ENCODE measurements around the gene KLF1.

Gene KLF1

DNA sequence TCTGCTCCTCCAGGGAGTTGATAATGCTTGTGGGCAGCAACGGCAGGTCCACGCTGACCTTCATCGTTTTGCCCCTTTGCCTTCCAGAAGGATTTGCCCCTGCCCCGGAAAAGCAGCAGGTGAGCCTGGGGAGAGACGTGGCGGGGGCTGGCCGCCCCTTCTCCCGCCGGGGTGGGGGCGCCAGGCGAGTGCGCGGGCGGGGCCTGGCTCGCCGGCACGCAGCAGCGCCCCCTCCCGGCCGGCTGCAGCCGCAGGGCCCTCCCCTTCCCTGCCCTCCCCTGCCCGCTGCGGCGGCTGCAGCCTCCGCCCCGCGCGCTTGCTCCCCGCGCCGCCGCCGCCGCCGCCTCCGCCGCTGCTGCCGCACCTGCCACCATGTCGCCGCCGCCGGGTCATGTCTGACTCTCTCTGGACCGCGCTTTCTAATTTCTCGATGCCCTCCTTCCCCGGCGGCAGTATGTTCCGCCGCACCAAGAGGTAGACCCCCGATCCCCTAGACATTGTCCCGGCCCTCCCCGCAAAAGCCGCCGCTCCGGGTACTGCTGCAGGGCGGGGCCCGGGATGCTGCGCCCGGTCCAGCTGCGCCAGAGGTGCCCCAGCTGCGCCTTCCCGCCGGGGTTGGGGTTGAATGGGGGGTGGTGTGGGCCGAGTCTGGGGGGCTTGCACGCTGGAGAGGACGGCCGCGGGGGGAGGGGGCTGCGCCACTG is 48.7 kb downstream of the KLF1 start, which contains the start of gene MAST1:
Gene MAST1 (plus strand): TSS at position 334 of the 704 bp plus-strand sequence. CDS start 58 bp downstream, at position 392.
- Histone ChIP-seq H4K8ac (ENCODE audit: low read depth, low read length) (no peak within 1 kb of the TSS), H3K79me1 (ENCODE audit: low read depth, low read length) (no peaks in the 10 kb centered on the region), H2BK5ac (ENCODE audit: low read length) (no peak within 1 kb of the TSS), H3K9ac (ENCODE audit: low read depth, low read length, poor library complexity) (peak within 1 kb of the TSS; percentile 78), H3K9me3 (replicated peaks in 1 of 2; ENCODE audit: control insufficient read depth in 2 of 2, insufficient read depth in 1 of 2, low read depth in 1 of 2, low read length in 2 of 2) (no peaks in the 10 kb centered on the region), H3K4ac (ENCODE audit: low read length) (no peak within 1 kb of the TSS), H3K23ac (ENCODE audit: low read depth, low read length, poor library complexity) (peak within 1 kb of the TSS; percentile 32), H3K4me1 (ENCODE audit: control insufficient read depth in 2 of 2, insufficient read depth in 1 of 2, low read depth in 1 of 2, low read length in 2 of 2) (peaks cover 10 to 22% of the 10 kb centered on the region in 2 donors), H3K36me3 (replicated peaks in 1 of 2; ENCODE audit: control insufficient read depth in 2 of 2, insufficient read depth in 2 of 2, low read length in 2 of 2) (peaks cover 0 to 3% of the 10 kb centered on the region in 2 donors), H3K4me2 (ENCODE audit: insufficient read depth, low read length, poor library complexity, severe bottlenecking) (peak within 1 kb of the TSS; percentile 88), H3K27ac (replicated peaks; ENCODE audit: low read length) (no peak within 1 kb of the TSS), H2AK5ac (ENCODE audit: low read depth, low read length) (no peak within 1 kb of the TSS), H4K91ac (ENCODE audit: low read depth, low read length, poor library complexity) (no peak within 1 kb of the TSS), H2BK15ac (ENCODE audit: low read length) (peak within 1 kb of the TSS; percentile 62), H2BK12ac (ENCODE audit: low read length) (no peak within 1 kb of the TSS), H2AFZ (ENCODE audit: low read length) (peak within 1 kb of the TSS; percentile 98), H3K4me3 (ENCODE audit: low read length in 2 of 2) (peak within 1 kb of the TSS; percentile 68 to 86), H2BK120ac (ENCODE audit: low read depth, low read length) (no peak within 1 kb of the TSS), H3K27me3 (ENCODE audit: control insufficient read depth in 3 of 3, insufficient read depth in 3 of 3, low read depth in 1 of 3, low read length in 3 of 3) (peaks cover 12 to 31% (median 30%) of the 10 kb centered on the region in 3 experiments), H3K18ac (ENCODE audit: low read length) (peak within 1 kb of the TSS; percentile 85), H3K14ac (ENCODE audit: low read length) (no peak within 1 kb of the TSS)
- no peak for DNase-seq (ENCODE audit: low spot score)
- WGBS, 2 donors (ENCODE audit: extremely low coverage in 2 of 2, insufficient read length in 2 of 2, insufficient replicate concordance in 1 of 2) = no CpG with 5 or more reads among the region's 69 CpGs

DNA sequence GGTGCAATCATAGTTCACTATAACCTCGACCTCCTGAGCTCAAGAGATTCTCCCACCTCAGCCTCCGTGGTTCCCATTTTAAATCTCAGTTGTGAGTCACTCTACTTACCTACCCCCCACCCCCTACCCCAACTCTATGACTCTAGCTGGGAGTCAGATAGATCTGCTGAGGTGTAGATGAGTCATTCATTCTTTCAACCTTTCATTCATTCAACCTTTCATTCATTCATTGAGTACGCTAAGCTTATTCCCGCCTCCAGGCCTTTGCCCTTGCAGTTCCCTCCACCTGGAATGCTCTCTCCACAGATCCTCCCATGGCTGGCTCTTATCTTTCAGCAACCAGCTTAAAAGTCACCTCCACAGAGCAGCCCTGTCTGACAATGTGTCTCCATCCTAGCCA is 49.8 kb downstream of the KLF1 start:
- Histone ChIP-seq H3K27ac (replicated peaks; ENCODE audit: low read length) (no peak overlapping the region), H3K14ac (ENCODE audit: low read length) (no peak overlapping the region), H3K79me1 (ENCODE audit: low read depth, low read length) (no peaks in the 10 kb centered on the region), H2BK15ac (ENCODE audit: low read length) (no peak overlapping the region), H2BK120ac (ENCODE audit: low read depth, low read length) (no peak overlapping the region), H2BK5ac (ENCODE audit: low read length) (no peak overlapping the region), H3K9me3 (replicated peaks in 1 of 2; ENCODE audit: control insufficient read depth in 2 of 2, insufficient read depth in 1 of 2, low read depth in 1 of 2, low read length in 2 of 2) (no peaks in the 10 kb centered on the region), H2AK5ac (ENCODE audit: low read depth, low read length) (no peak overlapping the region), H3K4me1 (ENCODE audit: control insufficient read depth in 2 of 2, insufficient read depth in 1 of 2, low read depth in 1 of 2, low read length in 2 of 2) (peaks cover 14 to 22% of the 10 kb centered on the region in 2 donors), H3K27me3 (ENCODE audit: control insufficient read depth in 3 of 3, insufficient read depth in 3 of 3, low read depth in 1 of 3, low read length in 3 of 3) (peaks cover 12 to 39% (median 38%) of the 10 kb centered on the region in 3 experiments), H3K4me3 (ENCODE audit: low read length in 2 of 2) (no peak overlapping the region), H3K18ac (ENCODE audit: low read length) (no peak overlapping the region), H3K9ac (ENCODE audit: low read depth, low read length, poor library complexity) (no peak overlapping the region), H4K91ac (ENCODE audit: low read depth, low read length, poor library complexity) (no peak overlapping the region), H3K36me3 (replicated peaks in 1 of 2; ENCODE audit: control insufficient read depth in 2 of 2, insufficient read depth in 2 of 2, low read length in 2 of 2) (no peaks in the 10 kb centered on the region), H4K8ac (ENCODE audit: low read depth, low read length) (no peak overlapping the region), H3K4ac (ENCODE audit: low read length) (no peak overlapping the region), H3K23ac (ENCODE audit: low read depth, low read length, poor library complexity) (no peak overlapping the region), H2BK12ac (ENCODE audit: low read length) (no peak overlapping the region), H3K4me2 (ENCODE audit: insufficient read depth, low read length, poor library complexity, severe bottlenecking) (no peak overlapping the region), H2AFZ (ENCODE audit: low read length) (no peak overlapping the region)
- WGBS, 2 donors (ENCODE audit: extremely low coverage in 2 of 2, insufficient read length in 2 of 2, insufficient replicate concordance in 1 of 2) = no CpG with 5 or more reads among the region's 4 CpGs
- DNase-seq (ENCODE audit: low spot score) = no peak

DNA sequence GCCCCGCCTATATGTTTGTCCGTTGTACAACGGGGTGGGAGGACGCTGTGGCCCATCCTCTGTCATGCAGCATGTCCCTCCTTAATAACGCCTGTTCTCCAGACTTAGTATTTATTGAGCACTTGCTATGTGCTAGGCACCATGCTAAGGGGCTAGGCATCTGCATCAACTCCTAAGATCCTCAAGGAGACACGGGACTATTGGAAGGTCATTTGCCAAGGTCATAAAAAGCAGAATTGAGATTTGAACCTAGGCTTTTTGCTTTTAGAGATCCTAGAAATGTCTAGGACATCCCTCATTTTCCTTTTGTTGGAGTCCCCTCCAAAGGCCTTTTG is 50.5 kb downstream of the KLF1 start:
- Histone ChIP-seq H3K36me3 (replicated peaks in 1 of 2; ENCODE audit: control insufficient read depth in 2 of 2, insufficient read depth in 2 of 2, low read length in 2 of 2) (no peaks in the 10 kb centered on the region), H3K4me1 (ENCODE audit: control insufficient read depth in 2 of 2, insufficient read depth in 1 of 2, low read depth in 1 of 2, low read length in 2 of 2) (peaks cover 13 to 17% of the 10 kb centered on the region in 2 donors), H3K27ac (replicated peaks; ENCODE audit: low read length) (no peak overlapping the region), H3K9ac (ENCODE audit: low read depth, low read length, poor library complexity) (no peak overlapping the region), H3K18ac (ENCODE audit: low read length) (no peak overlapping the region), H3K14ac (ENCODE audit: low read length) (no peak overlapping the region), H3K9me3 (replicated peaks in 1 of 2; ENCODE audit: control insufficient read depth in 2 of 2, insufficient read depth in 1 of 2, low read depth in 1 of 2, low read length in 2 of 2) (no peaks in the 10 kb centered on the region), H2BK120ac (ENCODE audit: low read depth, low read length) (no peak overlapping the region), H3K4me2 (ENCODE audit: insufficient read depth, low read length, poor library complexity, severe bottlenecking) (no peak overlapping the region), H3K4me3 (ENCODE audit: low read length in 2 of 2) (no peak overlapping the region), H3K27me3 (ENCODE audit: control insufficient read depth in 3 of 3, insufficient read depth in 3 of 3, low read depth in 1 of 3, low read length in 3 of 3) (peaks cover 12 to 45% (median 45%) of the 10 kb centered on the region in 3 experiments), H2AK5ac (ENCODE audit: low read depth, low read length) (no peak overlapping the region), H2AFZ (ENCODE audit: low read length) (no peak overlapping the region), H2BK15ac (ENCODE audit: low read length) (no peak overlapping the region), H3K23ac (ENCODE audit: low read depth, low read length, poor library complexity) (no peak overlapping the region), H4K8ac (ENCODE audit: low read depth, low read length) (no peak overlapping the region), H2BK12ac (ENCODE audit: low read length) (no peak overlapping the region), H3K4ac (ENCODE audit: low read length) (no peak overlapping the region), H2BK5ac (ENCODE audit: low read length) (no peak overlapping the region), H4K91ac (ENCODE audit: low read depth, low read length, poor library complexity) (no peak overlapping the region), H3K79me1 (ENCODE audit: low read depth, low read length) (no peaks in the 10 kb centered on the region)
- DNase-seq (ENCODE audit: low spot score) = no peak
- WGBS, 2 donors (ENCODE audit: extremely low coverage in 2 of 2, insufficient read length in 2 of 2, insufficient replicate concordance in 1 of 2) = no CpG with 5 or more reads among the region's 6 CpGs

DNA sequence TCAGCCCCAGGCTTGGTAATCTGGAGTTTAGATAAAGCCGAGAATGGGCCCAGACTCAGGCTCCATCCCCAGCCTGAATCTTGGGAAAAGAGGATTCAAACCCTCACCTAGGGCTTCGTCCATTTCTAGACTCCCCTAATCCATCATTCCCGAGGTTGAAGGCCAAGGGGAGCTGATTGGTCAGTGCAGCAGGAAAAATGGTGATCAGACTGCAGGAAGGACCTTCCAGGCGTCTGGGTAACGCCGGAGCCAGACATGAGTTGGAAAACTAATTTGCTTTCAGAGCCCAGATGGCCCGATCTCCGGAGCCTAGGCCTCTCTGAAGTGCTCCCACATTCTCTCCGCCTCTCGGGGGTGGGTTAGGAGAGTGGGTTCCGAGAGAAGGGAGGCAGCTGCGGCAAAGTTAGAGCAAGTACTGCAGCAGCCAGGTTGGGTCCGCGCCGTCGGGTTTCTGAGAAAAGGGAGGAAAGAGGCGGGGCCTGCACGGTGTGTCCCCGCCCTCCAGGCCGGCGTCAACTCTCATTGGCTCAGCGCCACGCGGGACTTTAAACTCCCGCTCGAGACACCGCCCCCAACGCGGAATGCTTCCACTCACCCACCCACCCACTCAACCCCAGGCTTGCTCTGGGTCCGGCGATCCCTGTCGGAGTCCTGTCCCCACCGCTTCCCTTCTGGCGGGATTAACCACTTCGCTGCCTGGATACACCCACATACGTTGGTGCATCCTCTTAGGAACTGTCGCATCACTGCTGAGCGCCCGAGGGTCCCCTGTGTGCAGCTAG is 51.8 kb downstream of the KLF1 start:
- Histone ChIP-seq H4K91ac (ENCODE audit: low read depth, low read length, poor library complexity) (no peak overlapping the region), H3K4me3 (ENCODE audit: low read length in 2 of 2) (no peak overlapping the region), H3K4ac (ENCODE audit: low read length) (no peak overlapping the region), H3K9me3 (replicated peaks in 1 of 2; ENCODE audit: control insufficient read depth in 2 of 2, insufficient read depth in 1 of 2, low read depth in 1 of 2, low read length in 2 of 2) (no peaks in the 10 kb centered on the region), H3K9ac (ENCODE audit: low read depth, low read length, poor library complexity) (no peak overlapping the region), H3K4me1 (ENCODE audit: control insufficient read depth in 2 of 2, insufficient read depth in 1 of 2, low read depth in 1 of 2, low read length in 2 of 2) (peaks cover 12 to 13% of the 10 kb centered on the region in 2 donors), H2BK120ac (ENCODE audit: low read depth, low read length) (no peak overlapping the region), H3K23ac (ENCODE audit: low read depth, low read length, poor library complexity) (no peak overlapping the region), H3K79me1 (ENCODE audit: low read depth, low read length) (no peaks in the 10 kb centered on the region), H3K27ac (replicated peaks; ENCODE audit: low read length) (no peak overlapping the region), H2AK5ac (ENCODE audit: low read depth, low read length) (no peak overlapping the region), H2BK12ac (ENCODE audit: low read length) (peak overlapping the region; percentile 30), H4K8ac (ENCODE audit: low read depth, low read length) (no peak overlapping the region), H3K18ac (ENCODE audit: low read length) (peak overlapping the region; percentile 15), H2AFZ (ENCODE audit: low read length) (no peak overlapping the region), H2BK5ac (ENCODE audit: low read length) (peak overlapping the region; percentile 17), H3K27me3 (ENCODE audit: control insufficient read depth in 3 of 3, insufficient read depth in 3 of 3, low read depth in 1 of 3, low read length in 3 of 3) (peaks cover 12 to 59% (median 56%) of the 10 kb centered on the region in 3 experiments), H3K14ac (ENCODE audit: low read length) (no peak overlapping the region), H3K36me3 (replicated peaks in 1 of 2; ENCODE audit: control insufficient read depth in 2 of 2, insufficient read depth in 2 of 2, low read length in 2 of 2) (no peaks in the 10 kb centered on the region), H2BK15ac (ENCODE audit: low read length) (peak overlapping the region; percentile 71), H3K4me2 (ENCODE audit: insufficient read depth, low read length, poor library complexity, severe bottlenecking) (peak overlapping the region; percentile 32)
- WGBS, 2 donors (ENCODE audit: extremely low coverage in 2 of 2, insufficient read length in 2 of 2, insufficient replicate concordance in 1 of 2) = no CpG with 5 or more reads among the region's 39 CpGs
- no peak for DNase-seq (ENCODE audit: low spot score)

Measured in neuronal stem cell (in vitro differentiated cells).